ENCODE measurements around the gene MB.

DNA sequence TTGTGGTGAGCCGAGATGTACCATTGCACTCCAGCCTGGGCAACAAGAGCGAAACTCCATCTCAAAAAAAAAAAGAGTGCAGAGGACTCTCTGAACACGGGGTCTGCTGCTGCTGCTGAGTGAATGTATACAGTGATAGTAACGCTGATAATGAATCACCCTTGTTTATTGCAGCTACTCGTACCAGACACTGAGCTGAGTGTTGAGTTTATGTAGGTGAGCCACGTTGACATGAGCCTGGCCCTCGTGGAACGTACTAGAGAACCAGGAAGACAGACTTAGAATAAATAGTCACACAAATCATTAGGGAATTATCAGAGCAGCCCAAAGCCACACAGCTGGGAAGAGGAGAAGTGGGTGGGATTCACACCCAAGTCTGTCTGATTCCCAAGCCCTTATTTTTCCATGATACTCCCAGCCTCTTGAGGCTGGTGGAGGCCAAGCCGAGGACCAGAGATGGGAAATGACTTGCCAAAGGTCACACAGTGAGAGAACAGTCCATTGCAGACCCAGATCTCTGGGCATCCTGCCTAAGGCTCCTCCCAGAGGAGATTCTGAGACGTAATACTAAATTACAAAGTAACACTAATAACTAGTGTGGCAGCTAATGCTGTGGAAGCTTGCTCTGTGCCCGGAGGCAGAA, 34.8 kb downstream of the MB start:
- TF ChIP-seq CEBPB (IDR thresholded peaks at IDR 0.05; ENCODE audit: low read depth) (no peak), POLR2AphosphoS5 (IDR thresholded peaks at IDR 0.05; ENCODE audit: low read depth, low read length) (no peak), CTCF (IDR thresholded peaks at IDR 0.05 in 2 of 3, conservative IDR thresholded peaks at IDR 0.05 in 1 of 3; ENCODE audit: borderline replicate concordance in 1 of 3, insufficient read depth in 1 of 3, low read depth in 2 of 3, low read length in 2 of 3) (no peak), POLR2A (IDR thresholded peaks at IDR 0.05; ENCODE audit: borderline replicate concordance, extremely low read depth, insufficient read depth, insufficient read length) (no peak), ZFX (IDR thresholded peaks at IDR 0.05) (no peak), RAD21 (IDR thresholded peaks at IDR 0.05; ENCODE audit: low read depth) (no peak), ZNF274 (IDR thresholded peaks at IDR 0.05; ENCODE audit: low read depth, low read length) (no peak), JUND (IDR thresholded peaks at IDR 0.05) (no peak), SP1 (IDR thresholded peaks at IDR 0.05; ENCODE audit: low read depth) (no peak)
- TF ChIP-seq, protein P1, sequence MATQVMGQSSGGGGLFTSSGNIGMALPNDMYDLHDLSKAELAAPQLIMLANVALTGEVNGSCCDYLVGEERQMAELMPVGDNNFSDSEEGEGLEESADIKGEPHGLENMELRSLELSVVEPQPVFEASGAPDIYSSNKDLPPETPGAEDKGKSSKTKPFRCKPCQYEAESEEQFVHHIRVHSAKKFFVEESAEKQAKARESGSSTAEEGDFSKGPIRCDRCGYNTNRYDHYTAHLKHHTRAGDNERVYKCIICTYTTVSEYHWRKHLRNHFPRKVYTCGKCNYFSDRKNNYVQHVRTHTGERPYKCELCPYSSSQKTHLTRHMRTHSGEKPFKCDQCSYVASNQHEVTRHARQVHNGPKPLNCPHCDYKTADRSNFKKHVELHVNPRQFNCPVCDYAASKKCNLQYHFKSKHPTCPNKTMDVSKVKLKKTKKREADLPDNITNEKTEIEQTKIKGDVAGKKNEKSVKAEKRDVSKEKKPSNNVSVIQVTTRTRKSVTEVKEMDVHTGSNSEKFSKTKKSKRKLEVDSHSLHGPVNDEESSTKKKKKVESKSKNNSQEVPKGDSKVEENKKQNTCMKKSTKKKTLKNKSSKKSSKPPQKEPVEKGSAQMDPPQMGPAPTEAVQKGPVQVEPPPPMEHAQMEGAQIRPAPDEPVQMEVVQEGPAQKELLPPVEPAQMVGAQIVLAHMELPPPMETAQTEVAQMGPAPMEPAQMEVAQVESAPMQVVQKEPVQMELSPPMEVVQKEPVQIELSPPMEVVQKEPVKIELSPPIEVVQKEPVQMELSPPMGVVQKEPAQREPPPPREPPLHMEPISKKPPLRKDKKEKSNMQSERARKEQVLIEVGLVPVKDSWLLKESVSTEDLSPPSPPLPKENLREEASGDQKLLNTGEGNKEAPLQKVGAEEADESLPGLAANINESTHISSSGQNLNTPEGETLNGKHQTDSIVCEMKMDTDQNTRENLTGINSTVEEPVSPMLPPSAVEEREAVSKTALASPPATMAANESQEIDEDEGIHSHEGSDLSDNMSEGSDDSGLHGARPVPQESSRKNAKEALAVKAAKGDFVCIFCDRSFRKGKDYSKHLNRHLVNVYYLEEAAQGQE (IDR thresholded peaks at IDR 0.05; ENCODE audit: low read depth): no peak
